Kidney epithelial cell (primary cell): ENCODE results near the gene ENPP3. TPM values are rescaled to one million over a fixed set of nuclear protein-coding genes. Genes with fewer than 3 reads are reported as not detected.

ENCODE experiments used
- DNase-seq: peaks from one replicate; pipeline ENCODE4 v3.0.0-alpha.2; 2010; ENCODE audit warnings: low read depth
- H3K27me3 ChIP-seq: 2 replicates; pipeline ENCODE4 v1.6.0; 2011; ENCODE audit warnings: low read length; ENCODE audit not compliant: control insufficient read depth, insufficient read depth
- H3K36me3 ChIP-seq: 2 replicates; pipeline ENCODE4 v1.5.1; 2011; ENCODE audit warnings: low read length; ENCODE audit not compliant: control insufficient read depth, insufficient read depth
- H3K4me3 ChIP-seq: 2 replicates; pipeline ENCODE4 v1.5.1; 2011; ENCODE audit warnings: low read depth, mild to moderate bottlenecking, control low read depth, low read length
- total RNA-seq: library from RNA; depleted of rRNA; stranded (reverse); fragments of >200 nt; gene quantifications from 2 replicates; pipeline ENCODE4 v1.2.3, GENCODE V29; 2015
- TF ChIP-seq, protein P1 (sequence below): IDR thresholded peaks from 2 replicates; pipeline ENCODE4 v1.5.1; 2011; ENCODE audit warnings: mild to moderate bottlenecking, moderate library complexity, low read length, control low read depth, inconsistent platforms; ENCODE audit not compliant: insufficient read depth, poor library complexity, severe bottlenecking

ENPP3 gene
- total RNA-seq, 1 donor from 2014 or later, result not detected

DNA sequence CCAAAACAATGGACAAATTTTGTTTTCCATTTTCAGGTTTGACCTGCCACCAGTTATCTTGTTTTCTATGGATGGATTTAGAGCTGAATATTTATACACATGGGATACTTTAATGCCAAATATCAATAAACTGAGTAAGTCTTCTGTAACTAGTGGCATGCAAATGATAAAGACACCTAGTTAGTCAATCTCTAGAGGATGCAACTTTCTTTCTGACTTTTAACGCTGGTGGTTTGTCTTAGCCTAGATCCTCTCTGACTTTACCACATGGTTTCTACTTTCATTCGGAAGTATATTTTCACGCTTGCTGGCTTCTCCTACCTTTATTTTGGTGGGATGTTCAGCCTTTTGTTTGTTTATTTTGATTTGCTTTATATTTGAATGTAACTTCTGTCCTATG, 21.2 kb downstream of the ENPP3 start:
- no peak for DNase-seq
- TF ChIP-seq, protein P1, sequence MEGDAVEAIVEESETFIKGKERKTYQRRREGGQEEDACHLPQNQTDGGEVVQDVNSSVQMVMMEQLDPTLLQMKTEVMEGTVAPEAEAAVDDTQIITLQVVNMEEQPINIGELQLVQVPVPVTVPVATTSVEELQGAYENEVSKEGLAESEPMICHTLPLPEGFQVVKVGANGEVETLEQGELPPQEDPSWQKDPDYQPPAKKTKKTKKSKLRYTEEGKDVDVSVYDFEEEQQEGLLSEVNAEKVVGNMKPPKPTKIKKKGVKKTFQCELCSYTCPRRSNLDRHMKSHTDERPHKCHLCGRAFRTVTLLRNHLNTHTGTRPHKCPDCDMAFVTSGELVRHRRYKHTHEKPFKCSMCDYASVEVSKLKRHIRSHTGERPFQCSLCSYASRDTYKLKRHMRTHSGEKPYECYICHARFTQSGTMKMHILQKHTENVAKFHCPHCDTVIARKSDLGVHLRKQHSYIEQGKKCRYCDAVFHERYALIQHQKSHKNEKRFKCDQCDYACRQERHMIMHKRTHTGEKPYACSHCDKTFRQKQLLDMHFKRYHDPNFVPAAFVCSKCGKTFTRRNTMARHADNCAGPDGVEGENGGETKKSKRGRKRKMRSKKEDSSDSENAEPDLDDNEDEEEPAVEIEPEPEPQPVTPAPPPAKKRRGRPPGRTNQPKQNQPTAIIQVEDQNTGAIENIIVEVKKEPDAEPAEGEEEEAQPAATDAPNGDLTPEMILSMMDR, result no peak
- Histone ChIP-seq H3K36me3 (no peaks in the 10 kb centered on the region), H3K4me3 (no peak overlapping the region), H3K27me3 (no peaks in the 10 kb centered on the region)

DNA sequence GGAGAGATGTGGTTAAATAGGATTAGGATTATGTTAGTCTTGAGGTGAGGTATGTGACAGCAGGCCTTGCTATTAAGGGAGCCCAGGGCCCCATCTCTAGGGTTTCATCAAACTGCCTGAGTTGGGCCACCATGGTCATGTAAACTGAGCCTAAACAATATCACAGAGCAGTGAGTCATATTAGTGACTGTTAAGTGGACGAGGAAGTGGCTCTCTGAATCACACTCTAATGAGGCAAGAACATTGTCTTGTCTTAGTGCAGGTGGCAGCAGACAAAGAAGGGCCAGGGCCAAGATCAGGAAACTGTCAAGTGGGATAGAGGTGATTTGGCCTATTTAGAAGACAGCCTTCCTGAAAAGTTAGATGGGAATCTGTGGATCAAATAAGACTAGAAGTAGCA, 23.1 kb downstream of the ENPP3 start:
- DNase-seq, result peak; percentile 31
- no peaks in the 10 kb centered on the region for H3K36me3 ChIP-seq

DNA sequence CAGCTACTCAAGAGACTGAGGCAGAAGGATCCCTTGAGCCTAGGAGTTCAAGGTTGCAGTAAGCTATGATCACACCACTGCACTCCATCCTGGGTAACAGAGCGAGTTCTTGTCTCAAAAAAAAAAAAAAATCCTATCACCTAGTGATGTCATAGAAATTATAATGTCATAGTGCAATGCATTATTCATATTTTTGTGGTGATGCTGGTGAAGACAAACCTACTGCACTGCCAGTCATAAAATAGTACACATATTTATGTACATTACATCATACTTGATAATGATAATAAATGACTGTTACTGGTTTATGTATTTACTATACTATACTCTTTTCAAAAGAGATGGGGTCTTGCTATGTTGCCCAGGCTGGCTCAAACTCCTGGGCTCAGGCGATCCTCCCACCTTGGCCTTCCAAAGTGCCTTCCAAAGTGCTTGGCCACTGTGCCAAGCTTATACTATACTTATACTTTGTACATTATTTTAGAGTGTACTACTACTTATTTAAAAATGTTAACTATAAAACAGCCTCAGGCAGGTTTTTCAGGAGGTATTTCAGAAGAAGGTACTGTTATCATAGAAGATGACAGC, 26.6 kb downstream of the ENPP3 start:
- DNase-seq, result no peak
- Histone ChIP-seq H3K36me3 (no peaks in the 10 kb centered on the region), H3K27me3 (no peaks in the 10 kb centered on the region), H3K4me3 (no peak overlapping the region)
- TF ChIP-seq, protein P1, result no peak

More for the DNA sequence above, 23.1 kb downstream of the ENPP3 start:
- H3K27me3 ChIP-seq, result no peaks in the 10 kb centered on the region
- H3K4me3 ChIP-seq, result no peak overlapping the region
- TF ChIP-seq, protein P1, result no peak

DNA sequence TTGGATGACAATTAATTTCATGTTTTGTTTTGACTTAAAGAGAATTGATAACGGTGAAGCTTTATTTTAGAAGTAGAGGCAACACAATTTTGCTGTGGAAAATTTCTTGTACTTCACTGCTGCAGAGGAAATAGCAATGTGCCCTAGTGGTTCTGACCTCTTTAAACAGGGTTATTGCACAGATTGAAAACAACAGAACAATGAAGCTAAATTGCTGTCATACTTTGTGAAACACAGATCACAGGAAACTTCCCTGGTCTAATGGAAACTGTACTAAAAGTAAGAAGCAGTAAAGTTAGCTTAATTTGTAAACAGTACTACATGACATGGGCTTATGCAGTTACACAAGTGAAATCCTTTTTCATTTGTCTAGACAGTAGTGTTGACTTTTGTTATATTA, 32.8 kb downstream of the ENPP3 start:
- no peaks in the 10 kb centered on the region for H3K27me3 ChIP-seq
- no peak overlapping the region for H3K4me3 ChIP-seq
- TF ChIP-seq, protein P1, result no peak
- no peak for DNase-seq
- H3K36me3 ChIP-seq, result no peaks in the 10 kb centered on the region

DNA sequence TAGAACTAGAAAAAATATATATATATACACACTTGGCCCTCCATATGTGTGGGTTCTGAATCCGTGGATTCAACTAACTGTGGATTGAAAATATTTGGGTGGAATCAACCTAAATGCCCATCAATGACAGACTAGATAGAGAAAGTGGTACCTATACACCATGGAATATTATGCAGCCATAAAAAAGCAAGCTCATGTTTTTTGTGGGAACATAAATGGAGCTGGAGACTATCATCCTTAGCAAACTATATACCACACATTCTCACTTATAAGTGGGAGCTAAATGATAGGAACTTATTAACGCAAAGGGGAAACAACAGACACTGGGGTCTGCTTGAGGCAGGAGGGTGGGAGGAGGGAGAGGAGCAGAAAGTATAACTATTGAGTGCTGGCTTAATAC, 36.1 kb downstream of the ENPP3 start:
- Histone ChIP-seq H3K27me3 (no peaks in the 10 kb centered on the region), H3K36me3 (no peaks in the 10 kb centered on the region), H3K4me3 (no peak overlapping the region)
- DNase-seq, result no peak
- TF ChIP-seq, protein P1, result no peak

DNA sequence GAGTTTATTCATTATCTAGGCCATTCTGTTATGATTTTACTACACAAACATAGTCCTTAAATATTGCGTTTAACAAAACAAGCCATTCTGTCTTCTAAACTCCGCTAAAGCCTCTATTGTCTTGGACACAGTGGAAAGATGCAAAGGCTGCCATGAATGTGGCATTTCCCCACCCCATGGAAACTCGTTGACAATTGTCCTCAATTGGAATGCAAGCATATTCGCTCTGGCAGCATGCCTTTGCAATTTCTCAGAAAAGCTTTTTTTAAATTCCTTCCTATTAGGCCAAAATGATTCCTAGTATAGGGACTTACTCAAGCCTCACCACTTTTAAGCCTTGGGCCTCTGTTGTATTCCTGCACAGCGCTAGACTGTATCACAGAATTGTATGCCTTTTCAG, 41.3 kb downstream of the ENPP3 start:
- Histone ChIP-seq H3K4me3 (no peak overlapping the region), H3K36me3 (no peaks in the 10 kb centered on the region), H3K27me3 (no peaks in the 10 kb centered on the region)
- no peak for DNase-seq
- TF ChIP-seq, protein P1, result no peak
